ENCODE measurements around the gene DMD.

DMD gene

GRCh38 chrX:32447640-32448039 is 763.7 kb downstream of the DMD start:
- DNase-seq (ENCODE audit: low read depth) = no peak
- TF ChIP-seq CTCF (IDR thresholded peaks at IDR 0.05; ENCODE audit: insufficient read depth, low read depth, low read length, missing control alignments) = no peak
- no peak overlapping the region for H3K4me3 ChIP-seq (ENCODE audit: low read length)

DNA sequence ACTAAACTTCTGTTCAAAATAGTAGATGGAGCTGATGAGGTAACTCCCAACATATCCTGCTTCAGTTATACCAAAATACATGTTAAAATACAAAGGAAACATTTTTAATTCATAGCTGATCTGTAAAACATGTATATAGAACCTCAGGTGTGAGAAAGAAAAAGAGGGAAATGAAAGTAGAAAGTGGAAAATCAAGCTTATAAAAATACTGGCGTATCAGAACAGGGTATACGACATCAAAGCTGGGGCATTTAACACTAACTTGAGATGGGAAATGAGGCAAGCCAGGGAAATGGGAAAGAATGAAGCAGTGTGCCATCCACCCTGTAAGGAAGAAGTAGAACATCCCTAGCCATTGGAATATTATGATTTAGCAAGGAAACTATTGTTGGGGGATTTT is 767.5 kb downstream of the DMD start:
- no peak for DNase-seq (ENCODE audit: low read depth)
- no peak for TF ChIP-seq CTCF (IDR thresholded peaks at IDR 0.05; ENCODE audit: insufficient read depth, low read depth, low read length, missing control alignments)
- H3K4me3 ChIP-seq (ENCODE audit: low read length) = no peak overlapping the region

DNA sequence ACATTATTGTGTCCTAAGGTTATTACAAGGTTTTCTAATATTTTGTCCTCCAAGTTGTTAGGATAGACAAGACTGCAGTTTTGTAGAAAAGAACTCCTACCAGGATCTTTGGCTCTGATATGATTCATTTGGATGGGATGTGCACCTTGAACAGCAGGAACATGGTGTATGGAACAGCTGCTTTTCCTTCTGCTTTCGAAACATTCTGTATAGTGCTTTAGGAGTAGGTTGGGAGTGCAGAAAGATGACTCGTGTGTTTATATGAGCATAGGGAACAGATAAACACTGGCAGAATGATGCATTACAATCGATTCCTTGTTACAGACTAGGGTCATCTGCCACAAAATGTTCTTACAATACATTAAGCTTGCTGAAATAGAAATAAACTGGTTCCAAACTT is 790.1 kb downstream of the DMD start:
- TF ChIP-seq CTCF (IDR thresholded peaks at IDR 0.05; ENCODE audit: insufficient read depth, low read depth, low read length, missing control alignments) = no peak
- no peak overlapping the region for H3K4me3 ChIP-seq (ENCODE audit: low read length)
- DNase-seq (ENCODE audit: low read depth) = no peak

GRCh38 chrX:32408389-32408788 is 803.0 kb downstream of the DMD start:
- DNase-seq (ENCODE audit: low read depth) = peak; percentile 2
- peak; percentile 14 for TF ChIP-seq CTCF (IDR thresholded peaks at IDR 0.05; ENCODE audit: insufficient read depth, low read depth, low read length, missing control alignments)

GRCh38 chrX:32397562-32398216 is 813.7 kb downstream of the DMD start:
- no peak overlapping the region for H3K4me3 ChIP-seq (ENCODE audit: low read length)
- TF ChIP-seq CTCF (IDR thresholded peaks at IDR 0.05; ENCODE audit: insufficient read depth, low read depth, low read length, missing control alignments) = no peak
- DNase-seq (ENCODE audit: low read depth) = no peak

More at GRCh38 chrX:32408389-32408788, 803.0 kb downstream of the DMD start:
- H3K4me3 ChIP-seq (ENCODE audit: low read length) = no peak overlapping the region

DNA sequence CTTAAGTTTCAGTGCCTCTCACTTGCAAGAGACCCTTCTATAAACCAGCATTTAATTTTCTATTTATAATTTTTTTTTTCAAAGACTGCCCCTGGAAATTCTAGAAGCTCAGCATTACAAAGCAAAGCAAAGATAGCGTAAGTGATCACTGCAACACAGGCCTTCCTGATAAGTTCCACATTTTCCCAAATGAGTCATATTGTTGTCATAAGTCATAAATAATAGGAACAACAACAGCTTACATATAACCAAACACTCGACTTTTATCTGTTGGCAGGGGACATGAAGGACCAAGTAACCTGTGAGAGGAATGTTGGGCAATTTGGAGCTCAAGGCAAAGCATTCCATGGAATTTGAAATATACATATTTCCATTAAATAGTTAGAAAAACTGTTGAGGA is 815.5 kb downstream of the DMD start:
- no peak for DNase-seq (ENCODE audit: low read depth)
- TF ChIP-seq CTCF (IDR thresholded peaks at IDR 0.05; ENCODE audit: insufficient read depth, low read depth, low read length, missing control alignments) = no peak
- no peak overlapping the region for H3K4me3 ChIP-seq (ENCODE audit: low read length)

DNA sequence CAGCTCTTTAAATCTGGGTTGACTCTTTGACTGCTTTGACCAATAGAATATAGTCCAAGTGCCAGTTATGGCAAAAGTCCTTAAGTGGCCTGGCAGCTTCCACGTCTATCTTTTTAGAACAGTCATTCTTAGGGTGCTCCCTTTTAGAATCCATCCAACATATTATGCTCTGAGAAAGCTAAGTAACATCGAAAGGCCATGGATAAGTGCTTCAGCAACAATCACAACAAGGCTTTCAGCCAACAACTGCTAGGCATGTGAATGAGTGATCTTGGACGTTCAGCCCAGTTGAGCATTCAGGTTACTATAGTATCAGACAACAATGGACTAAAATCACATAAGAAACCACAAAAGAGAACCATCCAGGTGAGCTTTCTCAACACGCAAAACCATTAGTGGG is 818.7 kb downstream of the DMD start:
- no peak overlapping the region for H3K4me3 ChIP-seq (ENCODE audit: low read length)

More for the DNA sequence above, 818.7 kb downstream of the DMD start:
- no peak for TF ChIP-seq CTCF (IDR thresholded peaks at IDR 0.05; ENCODE audit: insufficient read depth, low read depth, low read length, missing control alignments)
- DNase-seq (ENCODE audit: low read depth) = no peak
